Stimulated activated CD4-positive, alpha-beta T cell treated with anti-CD3 and anti-CD28 coated beads, Interleukin-4, amount 100 ng/mL, for 4 hours (primary cell): Measurements from ENCODE around the gene ULK3.

ENCODE experiments used
- DNase-seq, 2 experiments: peaks; one replicate each; pipeline ENCODE4 v3.0.0-alpha.2; 2020

ULK3 gene

DNA sequence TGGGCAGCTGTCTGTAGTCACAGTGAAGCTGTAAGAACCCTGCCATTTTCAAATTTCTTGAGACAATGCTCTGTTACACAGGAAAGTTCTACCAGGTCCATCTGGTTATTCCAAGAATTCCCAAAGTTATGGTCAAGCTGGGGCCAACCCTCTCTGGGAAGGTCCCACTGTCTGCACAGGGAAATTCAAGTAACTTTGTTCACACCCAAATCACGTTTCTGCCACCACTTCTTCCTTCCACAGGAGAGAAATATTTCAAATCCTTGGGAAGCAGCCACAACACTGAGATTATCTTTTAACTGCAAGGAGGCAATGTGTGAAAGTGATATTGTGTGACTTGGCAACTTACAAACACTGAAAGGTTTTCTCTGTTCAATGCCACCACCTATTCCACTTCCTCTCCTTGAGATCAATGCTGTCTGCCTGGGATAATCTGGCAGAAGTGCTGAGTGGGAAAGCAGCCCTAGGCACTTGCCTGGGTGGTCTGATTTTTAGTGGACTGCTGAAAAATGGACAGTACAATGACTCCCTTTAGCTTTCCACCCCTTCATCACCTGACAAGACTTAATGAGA is 24.6 kb upstream of the ULK3 start:
- no peak for DNase-seq

GRCh38 chr15:74866090-74866489 is 23.1 kb upstream of the ULK3 start:
- no peak for DNase-seq

- DNase-seq, result no peak
Measured at GRCh38 chr15:74865316-74865715, 22.4 kb upstream of the ULK3 start.

DNA sequence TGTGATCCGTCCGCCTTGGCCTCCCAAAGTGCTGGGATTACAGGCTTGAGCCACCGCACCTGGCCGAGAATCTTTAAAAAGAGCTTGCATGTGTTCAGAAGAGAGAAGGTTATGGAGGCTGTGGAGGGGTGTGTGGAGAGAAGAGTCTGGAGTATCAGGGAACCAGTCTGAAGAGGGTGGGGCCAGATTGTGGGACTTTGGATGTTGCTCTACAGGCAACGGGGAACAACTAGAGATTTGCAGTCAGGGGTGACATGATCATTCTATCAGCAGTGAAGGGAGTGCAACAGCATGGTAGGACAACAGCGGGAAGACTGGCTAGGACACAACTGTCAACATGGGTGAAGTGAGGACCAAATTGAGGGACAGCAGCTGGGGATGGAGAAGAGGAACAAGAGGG is 21.3 kb upstream of the ULK3 start:
- DNase-seq, result no peak

GRCh38 chr15:74863239-74864056 is 20.5 kb upstream of the ULK3 start:
- no peak for DNase-seq

GRCh38 chr15:74858369-74858740 is 15.4 kb upstream of the ULK3 start:
- no peak for DNase-seq

DNA sequence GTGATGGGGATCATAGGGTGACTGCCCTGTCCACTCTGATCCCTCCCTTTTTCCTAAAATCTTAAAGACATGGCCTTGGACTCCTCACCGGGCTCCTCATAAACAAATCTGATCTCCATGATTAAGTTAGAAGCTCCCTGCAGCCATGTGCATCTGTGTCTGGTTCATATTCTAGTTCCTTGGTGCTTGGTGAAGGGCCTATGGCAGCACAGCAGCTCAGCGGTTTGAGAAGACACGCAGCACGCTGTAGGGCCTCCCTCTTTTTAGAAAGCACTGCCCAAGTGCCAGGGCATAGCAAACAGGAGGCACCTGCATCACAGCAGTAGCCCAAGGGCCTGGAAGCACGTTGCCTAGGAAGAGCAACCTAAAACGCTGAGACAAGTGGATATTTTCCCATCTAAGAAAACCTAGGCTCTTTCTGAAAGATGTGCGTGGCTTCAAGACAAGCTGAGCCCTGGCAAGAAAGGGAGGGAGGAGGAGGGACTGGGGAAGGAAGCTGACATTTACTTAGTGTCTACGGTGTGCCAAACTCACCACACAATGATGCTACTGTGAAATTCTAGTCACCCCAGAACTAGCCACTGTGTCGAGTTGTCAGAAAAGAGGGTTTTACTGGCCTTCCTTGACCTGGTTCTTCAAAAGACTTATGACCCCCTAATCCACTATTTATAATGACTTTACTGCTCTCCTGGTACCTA is 14.9 kb upstream of the ULK3 start:
- no peak for DNase-seq

GRCh38 chr15:74857082-74857655 is 14.2 kb upstream of the ULK3 start:
- no peak for DNase-seq

GRCh38 chr15:74856537-74856936 is 13.6 kb upstream of the ULK3 start:
- no peak for DNase-seq

DNA sequence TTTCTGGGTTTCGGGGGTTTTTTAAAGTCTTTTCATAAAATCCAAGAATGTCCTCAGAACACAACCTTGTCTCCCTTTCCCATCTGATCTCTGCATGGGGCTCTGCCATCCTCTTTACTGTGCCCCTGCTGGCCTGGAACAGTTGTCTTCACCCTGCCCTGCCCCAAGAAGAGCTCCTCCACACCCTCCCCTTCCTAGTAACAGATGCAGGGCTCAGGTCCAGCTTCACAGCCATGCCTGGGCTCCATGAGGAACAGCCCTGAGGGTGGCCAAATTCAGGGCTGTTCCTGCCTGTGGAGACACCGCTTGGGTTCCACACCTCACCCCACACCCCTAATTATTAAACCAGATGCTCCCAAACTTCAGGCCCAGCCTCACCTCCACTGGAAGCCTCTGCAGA is 12.9 kb upstream of the ULK3 start:
- no peak for DNase-seq

DNA sequence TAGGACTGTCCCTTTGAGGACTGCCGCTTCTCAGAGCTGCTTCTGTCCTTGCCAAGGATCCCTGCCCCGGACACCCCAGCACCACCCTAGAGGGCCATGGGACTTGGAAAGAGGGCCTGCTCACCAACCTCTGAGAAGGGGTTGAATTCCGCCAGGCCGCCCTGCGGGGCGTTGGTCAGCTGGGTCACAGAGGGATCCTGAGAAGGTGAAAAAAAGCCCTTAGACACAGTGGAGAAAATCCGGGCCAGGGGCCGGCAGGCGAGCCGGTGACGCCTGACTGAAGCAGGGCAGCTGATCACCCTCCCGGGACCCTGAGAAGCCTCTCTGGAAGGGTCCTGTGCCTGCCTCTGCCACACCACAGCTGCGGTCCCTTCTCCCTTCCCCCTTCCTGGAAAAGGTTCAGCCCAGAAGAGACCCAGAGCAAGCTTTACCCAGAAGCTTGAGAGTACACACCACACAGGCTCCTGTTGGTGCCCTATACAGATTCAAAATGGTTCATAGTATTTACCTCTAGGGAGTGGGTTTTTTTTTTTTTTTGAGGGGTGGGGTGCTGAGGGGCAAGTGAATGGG is 11.6 kb upstream of the ULK3 start:
- DNase-seq, result no peak

- DNase-seq, result no peak
Measured at GRCh38 chr15:74851960-74852359, 9.0 kb upstream of the ULK3 start.

DNA sequence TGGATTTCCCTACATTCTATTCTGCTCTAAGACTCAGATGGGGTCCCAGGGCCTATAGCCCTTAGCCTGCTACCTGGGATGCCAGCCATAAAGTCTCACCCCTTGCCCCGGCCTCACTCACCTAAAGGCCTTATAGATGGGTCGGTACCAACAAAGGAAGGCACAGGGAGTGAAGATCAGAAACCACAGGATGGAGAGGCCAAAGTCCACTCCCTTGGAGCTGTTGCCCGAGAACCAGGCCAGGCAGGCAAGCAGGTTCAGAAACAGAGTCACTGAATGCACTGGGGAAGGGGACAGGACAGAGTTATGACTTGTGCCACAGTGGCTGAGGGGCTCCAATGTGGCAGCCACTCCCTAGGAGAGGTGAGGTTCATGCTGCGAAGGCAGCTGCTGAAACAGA is 7.4 kb upstream of the ULK3 start:
- DNase-seq, result no peak

DNA sequence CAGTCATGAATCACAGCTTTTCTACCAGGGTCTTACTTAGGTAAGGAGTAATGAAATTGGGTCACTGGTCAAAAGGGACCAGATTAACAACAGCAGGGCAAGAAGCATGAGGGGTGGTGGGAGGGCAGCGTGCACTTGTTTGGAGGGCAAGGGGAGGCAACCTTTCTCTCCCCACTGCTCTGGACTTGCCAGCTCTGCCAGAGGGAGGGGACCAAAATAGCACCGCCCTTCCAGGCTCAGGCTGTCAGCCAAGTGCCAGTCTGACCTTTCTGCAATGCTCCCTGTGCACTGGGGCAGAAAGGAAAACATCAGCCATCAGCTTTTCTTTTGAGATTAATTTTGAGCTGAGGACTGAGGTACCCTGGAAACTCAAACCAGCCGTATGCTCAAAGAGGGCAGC is 4.5 kb upstream of the ULK3 start:
- DNase-seq, result no peak

DNA sequence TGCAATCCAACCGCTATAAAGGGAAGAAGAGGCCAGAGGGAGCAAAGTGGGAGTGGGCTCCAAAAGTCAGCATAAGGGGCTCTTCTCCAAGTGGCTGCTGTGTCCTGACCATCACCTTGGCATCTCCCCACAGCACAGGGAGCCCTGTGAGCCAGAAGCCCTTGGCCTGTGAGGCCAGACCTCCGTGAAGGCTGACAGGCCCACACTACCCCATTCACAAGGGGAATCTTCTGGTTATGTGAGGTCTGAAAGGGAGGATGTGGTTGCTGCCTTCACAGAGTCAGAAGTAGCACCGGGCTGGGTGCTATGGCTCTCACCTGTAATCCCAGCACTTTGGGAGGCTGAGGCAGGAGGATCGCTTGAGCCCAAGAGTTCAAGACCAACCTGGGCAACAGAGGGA is 2.6 kb upstream of the ULK3 start:
- no peak for DNase-seq

DNA sequence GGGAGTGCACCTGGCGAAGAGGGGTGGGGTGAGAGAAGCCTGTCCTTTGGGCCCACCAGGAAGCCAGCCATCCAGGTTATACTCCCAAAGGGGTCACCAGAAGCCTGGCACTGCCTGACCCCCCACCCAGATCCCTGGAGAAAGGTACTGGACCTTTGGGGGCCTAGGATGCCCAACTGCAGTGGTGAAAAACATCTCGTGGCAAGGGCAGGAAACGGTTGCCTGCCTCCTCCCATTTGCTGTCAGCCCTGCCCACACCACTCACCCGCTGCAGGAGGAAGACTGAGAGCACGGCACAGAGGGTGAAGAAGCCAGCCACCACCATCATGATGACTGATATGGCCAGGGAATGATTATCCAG is 2.2 kb upstream of the ULK3 start:
- peak; percentile 49 to 52 for DNase-seq

DNA sequence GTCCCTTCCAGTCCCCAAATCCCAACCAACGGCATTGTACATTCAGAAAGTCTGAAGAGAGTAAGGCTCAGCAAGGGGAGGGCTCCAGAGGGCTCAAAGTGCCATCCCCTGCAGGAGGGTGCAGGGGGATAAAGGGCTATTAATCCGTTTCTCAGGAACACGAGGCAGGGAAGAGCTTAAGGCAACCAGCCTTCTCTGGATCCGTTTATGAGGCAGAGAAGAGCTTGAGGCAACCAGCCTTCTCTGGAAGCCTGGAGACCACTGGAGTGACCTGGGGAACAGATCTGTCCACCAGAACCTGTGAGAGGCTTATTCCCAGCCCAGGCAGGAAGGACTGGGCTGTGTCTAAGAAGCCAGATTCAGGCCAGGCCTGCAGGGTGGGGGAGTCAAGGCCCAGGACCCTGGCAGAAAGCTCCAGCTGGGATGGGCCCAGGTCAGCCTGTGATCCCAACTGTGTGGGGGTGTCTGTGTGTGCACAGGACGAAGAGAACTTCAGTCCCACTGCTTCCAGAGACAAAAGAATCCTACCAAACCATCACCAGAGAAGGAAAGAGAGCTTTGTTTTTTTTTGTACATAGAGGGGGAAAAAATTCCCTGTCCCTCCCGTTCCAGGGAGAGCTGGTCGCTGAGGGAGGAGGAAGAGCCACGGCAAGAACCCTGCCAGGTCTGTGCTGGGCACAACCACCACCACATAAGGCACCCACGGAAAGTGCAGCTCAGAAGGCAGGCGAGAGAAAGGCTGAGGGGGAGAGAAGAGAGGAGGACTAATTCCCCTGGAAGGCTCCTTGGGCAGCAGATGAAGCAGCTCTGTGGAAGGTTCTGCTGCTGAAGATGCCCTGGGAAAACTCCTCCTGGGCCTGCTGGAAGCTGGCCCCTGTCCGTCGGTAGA is 1.6 kb upstream of the ULK3 start:
- no peak for DNase-seq

DNA sequence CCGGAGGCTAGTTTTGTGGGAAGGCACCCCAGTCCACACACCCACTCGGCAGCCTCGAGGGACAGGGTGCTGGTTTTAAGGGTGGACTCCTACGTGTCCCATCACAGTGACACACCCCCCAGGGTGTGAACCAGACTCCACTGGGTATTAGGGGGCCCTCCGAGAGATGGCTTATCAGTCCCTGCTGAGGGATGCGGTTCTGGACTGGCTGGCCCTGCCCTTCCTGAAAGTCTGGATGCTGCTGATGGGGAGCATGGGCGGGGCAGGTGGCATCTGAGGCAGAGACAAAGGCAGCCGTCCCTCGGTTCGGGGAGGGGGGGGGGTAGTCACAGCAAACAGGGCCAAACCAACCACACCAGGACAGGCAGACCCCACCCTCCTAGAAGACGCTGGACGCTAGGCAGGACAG is 939 bp upstream of the ULK3 start:
- DNase-seq, result peak in 1 of 2 experiments; percentile 13

DNA sequence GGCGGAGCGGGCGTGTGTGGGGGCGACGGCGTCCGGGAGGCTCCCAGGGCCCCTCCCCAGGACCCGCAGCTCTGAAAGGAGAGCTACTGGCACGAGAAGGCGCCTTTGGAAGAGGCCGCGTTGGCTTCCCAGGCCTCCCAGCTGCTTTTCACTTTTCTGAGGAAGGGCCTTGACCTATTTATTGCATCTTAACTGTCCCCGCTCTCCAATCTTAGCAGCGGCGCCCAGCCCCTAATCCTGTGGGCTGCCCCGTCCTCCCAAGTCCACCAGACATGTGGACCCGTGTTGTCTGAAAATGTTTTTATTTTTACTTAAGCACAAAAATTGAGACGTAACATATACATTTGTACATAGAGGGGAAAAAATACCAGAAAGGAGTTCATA is 481 bp upstream of the ULK3 start:
- no peak for DNase-seq

DNA sequence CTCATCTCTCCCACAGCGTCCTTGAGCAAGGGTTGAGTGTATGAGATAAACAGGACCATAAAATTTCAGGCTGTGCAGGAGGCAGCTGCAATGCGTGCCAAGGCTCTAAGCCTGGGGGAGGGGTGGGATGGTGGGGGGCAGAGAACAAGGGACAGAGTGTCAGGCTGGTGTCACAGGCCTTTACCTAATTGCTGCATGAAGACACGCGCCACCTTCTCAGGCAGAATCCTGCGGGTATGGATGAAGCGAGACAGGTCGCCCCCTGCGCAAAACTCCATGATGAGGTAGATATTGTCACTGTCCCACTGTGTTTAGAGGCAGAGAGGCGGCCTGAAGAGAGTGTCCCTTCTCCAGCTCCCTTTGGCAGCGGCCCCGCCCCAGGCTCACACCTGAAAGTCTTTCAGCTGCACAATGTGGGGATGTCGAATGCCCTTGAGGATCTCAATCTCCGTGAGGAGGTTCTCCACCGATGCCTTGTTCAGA is 1.0 kb downstream of the ULK3 start:
- no peak for DNase-seq

- no peak for DNase-seq
Measured at GRCh38 chr15:74840851-74841775, 1.8 kb downstream of the ULK3 start.
